Measurements from ENCODE around the gene OSBPL10.

DNA sequence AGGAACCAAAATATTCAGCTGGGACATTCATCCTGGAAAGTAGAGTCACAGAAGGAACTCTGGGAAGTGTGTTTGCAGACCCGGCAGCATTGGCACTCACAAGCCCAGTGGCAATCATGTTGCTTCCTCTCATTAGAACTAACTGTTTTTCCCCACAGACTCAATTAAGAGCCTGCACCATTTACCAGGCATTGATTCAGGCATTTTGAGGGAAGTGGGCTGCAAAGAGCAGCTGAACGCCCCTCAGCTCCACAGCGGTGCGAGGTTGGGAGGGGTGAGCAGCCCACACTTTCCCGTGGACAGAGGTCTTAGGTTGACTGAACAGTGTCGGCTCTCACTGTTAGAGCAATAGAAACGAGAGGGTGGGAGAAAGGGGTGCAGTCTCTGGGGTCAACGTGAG is 304.5 kb downstream of the OSBPL10 start:
- TF ChIP-seq BHLHE40 (IDR thresholded peaks at IDR 0.05; ENCODE audit: borderline replicate concordance) (no peak), SP1 (IDR thresholded peaks at IDR 0.05) (no peak), NFRKB (IDR thresholded peaks at IDR 0.05) (no peak), FOXM1 (IDR thresholded peaks at IDR 0.05; ENCODE audit: borderline replicate concordance) (no peak), SUZ12 (IDR thresholded peaks at IDR 0.05) (no peak), ARNT (IDR thresholded peaks at IDR 0.05) (no peak), FOXK2 (IDR thresholded peaks at IDR 0.05) (no peak), ELF4 (IDR thresholded peaks at IDR 0.05) (no peak)

Data from HEK293T (cell line).